Stimulated activated CD4-positive, alpha-beta T cell treated with anti-CD3 and anti-CD28 coated beads, TNF-alpha, amount 100 ng/mL, for 24 hours (primary cell): ENCODE data around the gene CWC27.

ENCODE experiments used
- DNase-seq, 3 experiments: peaks; one replicate each; pipeline ENCODE4 v3.0.0-alpha.2; 2020; ENCODE audit warnings: low read depth in 3 of 3

CWC27 gene

DNA sequence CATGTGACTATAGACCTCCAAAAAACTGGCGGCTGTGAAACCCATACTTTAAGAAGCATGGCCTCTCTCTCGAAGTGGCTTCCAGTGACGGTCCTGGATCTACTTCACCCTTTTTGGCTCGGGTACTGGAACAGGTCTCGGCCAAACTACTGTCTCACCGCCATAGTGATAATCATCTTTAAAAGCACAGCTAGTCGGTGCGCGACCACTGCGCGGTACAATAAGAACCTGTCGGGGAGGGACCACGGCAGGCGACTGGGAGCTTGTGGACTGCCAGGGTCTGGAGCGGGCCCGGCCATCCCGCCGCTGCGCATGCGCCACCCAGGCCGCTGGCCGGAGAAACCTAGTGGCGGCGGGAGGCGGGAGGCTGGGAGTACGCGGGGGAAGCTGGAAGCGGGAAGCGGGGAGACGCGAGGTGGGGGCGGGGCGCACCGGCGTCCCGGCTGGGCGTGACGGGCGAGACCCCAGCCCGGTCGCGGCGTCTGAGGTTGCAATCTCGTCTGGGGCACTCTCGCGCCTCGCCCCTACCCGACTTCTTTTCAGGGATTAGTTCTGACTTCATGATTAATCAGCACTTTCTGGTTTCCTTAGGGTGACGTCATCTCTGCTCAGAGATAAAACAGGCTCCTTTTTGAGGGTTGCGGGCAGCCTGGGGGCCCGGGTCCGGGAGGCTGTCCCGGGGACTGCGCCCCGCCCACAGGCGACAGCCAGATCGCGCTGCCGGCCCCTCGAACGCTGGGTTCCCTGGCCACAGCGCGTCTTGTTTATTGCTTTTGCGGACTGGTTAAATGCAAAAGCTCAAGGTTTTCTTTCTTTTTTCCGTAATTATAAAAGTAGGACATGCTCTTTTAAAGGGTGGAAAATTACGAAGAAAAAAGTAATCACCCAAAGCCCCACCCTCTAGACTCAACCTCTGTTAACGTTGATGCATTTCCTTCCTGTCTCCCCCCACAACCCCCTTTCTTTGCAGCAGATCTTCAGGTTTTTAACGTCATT, 266.8 kb downstream of the CWC27 start:
- DNase-seq, result peak; percentile 52 to 73 (median 59)

DNA sequence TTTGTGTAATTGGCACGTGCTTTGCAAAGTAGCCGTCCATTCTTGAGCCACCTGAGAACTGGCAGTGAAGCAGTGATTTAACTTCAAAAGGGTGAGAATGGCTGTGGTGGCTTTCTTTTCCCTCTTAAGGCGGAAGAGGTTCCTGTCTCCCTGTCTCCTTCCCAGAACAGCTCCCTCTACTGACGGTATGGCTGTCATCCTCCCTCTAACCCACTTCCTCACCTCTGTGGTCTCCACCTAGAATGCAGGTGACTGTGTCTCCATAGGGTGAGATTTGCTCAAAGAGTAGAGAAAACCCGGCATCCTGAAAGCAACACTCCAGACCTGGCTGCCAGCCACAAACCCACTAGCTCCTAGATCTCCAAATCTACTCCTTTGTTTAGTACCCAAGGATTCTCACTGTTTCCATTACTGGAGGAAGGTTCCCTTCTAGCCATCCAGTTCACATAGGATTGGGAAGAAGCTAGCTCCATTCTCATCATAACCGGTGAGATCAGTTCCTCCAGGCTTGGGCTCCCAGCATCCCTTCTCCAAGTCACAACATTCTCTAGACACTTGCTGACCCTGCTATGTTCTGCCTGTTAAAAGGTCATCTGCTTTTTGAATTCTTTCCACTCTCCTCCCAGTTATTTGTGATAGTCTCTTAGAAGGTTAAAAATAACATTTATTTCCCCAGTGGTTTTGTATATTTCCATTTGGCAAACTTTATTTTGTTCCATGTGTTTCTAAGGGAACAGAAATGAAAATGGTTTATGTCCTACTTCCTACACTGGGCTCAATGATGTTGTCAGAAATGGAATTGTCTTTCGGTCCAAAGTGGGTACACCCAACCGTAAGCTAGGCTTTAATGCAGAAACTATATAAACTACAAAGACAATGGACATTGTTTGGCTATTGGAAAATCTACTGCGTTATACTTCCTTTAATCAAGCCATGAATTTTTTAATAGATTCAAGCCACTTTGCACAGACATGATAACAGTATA, 269.4 kb downstream of the CWC27 start:
- no peak for DNase-seq

DNA sequence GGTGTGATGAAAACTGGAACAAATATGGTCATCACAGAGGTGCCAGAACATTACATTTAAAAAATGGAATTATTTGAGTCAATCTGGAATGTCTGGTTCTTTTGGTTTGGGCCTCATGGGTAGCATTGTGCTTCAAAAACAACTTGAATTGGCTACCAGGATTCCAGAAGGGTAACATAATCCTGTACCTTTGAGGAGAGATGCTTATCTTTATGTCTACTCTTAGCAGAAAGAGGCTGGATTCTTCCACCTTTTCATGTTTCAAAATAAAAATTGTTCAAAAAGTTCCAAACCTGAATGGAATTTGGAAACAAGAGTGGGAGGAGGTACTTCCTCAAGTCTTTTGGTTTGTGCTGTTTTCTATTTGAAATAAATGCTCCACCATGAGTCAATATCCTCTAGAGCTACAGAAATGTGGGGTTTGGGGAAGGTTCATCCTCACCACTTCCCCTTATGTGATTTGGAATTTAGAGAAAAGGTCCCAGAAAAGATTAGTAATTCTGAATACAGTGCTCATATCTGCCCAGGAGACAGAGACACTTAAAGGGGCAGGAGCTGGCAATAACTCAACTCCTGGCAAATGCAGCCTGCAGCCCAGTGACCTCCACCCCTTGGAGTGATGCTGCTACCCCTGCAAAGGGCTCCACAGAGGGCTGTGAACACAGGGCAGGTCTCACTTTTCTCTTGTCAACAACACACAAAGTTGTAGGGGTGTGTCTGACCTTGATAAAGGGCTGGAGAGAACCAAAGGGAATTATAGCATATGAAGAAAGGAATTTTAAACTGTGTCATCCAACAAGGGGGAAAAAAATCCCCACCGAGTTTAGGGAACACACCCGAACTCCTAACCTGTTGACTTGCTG, 272.8 kb downstream of the CWC27 start:
- no peak for DNase-seq

DNA sequence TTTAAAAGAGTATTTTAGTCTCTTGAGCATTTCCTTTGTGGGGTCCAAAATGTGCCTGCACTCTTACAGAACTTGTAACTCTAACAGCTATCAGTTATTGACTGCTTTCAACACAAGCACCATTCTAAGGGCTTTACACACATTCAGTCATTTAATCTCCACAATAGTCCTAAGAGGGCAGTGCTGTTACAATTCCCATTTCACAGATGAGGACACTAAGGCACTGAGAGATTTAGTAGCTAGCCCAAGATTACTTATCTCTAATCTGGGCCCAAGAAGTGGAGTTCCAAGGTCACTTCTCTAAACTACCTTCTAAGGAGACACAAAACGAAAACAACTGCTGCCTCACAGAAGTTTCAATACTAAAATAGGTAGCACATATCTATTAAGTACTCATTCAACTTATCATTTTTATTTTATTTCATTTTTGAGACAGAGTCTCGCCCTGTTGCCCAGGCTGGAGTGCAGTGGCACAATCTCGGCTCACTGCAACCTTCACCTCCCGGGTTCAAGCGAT, 275.2 kb downstream of the CWC27 start:
- no peak for DNase-seq

DNA sequence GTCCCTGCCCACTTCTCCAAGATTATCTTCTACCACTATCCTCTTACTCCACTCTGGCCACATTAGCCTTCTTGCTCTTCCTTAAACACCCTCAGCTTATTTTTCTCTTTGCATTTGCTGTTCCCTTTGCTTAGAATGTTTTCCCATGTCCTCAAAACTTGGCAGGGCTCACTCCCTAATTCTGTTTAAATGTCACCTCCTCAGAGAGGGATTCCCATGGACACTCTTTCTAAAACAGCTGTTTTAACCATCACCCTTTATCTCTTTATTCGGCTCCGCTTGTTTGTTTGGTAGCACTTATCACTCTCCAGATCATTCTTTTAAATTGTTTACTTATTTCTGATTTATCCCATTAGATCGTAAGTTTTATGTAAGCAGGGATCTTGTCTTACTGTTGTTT, 278.5 kb downstream of the CWC27 start:
- DNase-seq, result no peak

DNA sequence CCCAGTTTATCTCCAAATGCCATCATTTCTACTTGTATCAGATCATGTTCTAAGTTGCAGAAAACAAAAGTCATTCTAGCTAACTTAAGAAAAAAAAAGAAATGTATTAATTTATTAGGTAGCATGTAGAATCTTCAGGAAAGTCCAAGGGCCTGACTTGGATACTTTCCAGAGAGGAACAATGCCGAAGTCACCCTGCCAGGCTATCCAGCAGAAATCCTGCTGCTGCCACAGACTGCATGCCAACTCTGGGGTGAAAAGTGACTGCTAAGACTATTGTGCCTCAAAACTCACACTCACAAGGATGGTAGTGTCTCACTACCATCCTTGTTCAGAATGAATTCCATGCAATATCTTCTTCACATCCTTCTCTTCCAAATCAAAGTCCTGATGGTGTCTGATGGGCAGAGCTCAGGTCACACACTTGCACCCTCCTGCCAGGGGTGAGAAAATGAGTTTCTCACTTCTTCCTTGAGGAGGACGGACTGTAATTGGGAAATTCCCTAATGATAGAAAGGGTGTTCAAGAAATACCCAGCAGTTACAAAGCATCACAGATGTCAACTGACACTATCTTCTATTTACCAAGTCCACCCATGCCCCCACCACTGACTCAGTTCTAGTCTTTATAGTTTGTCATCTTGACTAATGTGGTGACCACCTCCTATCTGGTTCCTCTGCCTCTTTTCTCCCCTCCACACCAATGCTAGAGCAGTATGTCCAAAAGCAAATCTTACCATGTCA, 279.4 kb downstream of the CWC27 start:
- DNase-seq, result no peak

DNA sequence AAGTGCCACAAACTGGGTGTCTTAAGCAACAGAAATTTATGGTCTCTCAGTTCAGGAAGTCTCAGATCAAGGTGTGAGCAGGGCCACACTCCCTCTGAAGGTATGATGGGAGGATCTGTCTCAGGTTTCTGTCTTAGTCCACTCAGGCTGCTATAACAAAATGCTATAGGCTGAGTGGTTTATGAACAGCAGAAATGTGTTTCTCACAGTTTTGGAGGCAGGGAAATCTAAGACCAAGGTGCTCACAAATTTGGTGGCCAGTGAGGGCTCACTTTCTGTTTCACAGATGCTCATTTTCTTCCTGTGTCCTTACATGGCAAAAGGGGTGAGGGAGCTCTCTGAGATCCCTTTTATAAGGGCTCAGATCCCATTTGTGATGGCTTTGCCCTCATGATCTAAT, 281.4 kb downstream of the CWC27 start:
- DNase-seq, result no peak

DNA sequence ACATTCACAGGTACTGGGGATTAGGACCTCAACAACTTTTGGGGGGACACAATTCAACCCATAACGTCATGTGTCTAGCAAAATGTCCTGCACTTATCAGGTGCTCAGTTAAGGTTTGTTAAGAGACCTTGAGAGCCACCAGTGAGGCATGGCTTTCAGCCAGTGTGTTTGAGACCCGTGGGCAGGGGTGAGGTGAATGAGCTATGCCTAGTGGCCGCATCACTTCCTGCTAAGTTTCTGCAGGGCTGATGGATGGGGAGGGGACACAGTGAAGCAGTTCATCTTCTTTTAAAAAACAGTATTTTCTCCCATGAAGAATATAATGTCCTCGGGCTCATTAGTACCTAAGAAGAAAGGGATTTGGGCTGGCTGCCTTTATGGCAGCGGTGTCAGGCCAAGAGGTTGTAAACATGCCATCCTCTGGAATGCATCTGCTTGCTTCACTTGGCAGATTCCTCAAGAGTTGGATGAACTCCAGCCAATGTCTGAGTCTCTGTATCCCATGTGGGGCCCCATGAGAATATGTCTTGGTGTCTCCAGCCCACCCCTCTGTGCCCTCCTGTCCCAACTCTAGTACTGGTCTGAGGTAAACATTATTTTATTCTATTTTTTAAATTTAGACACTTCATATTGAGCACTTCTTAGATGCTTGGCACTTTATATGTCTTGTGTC, 282.2 kb downstream of the CWC27 start:
- DNase-seq, result no peak

DNA sequence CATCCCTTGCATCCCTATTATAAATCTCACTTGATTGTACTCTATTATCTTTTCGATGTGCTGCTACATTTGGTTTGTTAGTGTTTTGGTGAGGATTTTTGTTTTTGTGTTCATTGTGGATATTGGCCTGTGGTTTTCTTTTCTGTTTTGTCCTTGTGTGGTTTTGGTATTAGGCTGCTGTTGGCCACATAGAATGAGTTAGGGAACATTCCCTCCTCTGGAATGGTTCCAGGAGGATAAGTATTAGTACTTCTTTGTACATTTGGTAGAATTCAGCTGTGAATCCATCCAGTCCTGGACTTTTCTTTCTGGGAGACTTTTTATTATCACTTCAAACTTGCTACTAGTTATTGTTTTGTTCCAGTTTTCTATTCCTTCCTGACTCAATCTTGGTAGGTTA, 287.2 kb downstream of the CWC27 start:
- no peak for DNase-seq

DNA sequence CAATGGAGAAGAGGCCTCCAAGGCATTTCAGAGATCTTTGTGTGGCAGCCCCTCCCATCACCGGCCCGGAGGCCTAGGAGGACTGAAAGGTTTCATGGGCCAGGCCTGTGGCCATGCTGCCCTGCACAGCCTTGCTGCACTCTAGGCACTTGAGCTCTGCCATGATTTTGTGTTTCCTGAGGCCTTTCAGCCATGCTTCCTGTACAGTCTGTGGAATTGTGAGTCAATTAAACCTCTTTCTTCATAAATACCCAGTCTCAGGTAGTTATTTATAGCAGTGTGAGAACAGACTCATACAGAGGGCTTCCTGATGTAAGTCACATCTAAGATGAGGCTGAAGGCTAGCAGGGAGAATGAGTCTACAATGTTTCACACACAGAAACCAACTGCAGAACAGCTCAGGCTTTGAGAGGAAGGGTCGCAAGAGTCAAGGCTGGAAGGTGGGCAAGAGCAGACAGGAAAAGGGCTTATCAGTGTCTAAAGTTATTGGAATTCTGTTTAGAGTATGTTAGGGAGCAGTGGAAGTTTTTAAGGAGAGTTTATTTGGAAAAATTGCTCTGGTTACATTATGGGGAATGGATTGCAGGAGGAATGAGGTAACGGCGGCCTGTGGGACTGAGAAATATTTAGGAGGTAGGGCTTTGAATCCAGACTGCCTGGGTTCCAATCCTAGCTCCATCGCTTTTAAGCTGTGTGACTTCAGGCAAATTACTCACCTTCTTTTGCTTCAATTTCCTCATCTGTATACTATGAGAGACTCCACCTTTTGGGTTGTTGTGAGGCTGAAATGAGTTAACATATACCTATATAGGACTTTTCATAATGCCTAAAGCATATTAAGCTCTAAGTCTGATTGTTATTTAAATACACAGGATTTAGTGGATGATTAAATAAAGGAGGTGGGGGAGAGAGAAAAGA, 291.2 kb downstream of the CWC27 start:
- DNase-seq, result no peak

DNA sequence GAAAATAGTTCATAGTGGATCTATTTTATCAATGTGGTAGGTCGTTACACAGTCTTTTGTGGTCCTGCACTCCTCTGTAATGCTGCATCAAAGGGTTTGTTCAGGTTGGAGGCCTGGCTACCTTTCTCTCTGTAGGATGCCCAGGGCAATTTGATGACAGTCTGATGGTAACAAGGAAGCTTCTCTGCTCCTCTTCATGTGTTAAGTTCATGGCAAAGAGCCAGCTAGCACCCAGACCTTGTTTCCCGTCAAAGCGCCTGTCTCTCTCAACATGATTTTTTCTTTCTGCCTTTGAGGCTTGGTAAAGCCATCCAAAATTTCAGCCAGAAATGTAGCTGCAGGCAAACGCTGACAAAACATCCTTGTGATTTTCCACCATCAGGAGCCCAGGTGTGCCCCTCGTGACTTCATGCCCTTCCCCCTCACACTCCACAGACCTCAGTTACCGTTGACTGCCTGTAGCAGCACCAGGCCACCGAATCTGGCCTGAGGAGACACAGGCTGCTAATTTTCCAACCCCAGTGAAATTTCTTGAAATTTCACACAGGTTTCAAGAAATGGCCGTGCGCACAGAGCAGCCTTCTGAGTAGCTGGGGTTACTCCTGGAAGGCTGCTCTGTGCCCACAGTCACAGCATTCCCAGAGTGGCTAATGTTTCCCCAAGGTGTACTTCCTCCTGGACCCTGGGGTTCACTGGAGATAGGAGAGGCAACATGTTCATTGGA, 292.7 kb downstream of the CWC27 start:
- DNase-seq, result no peak

DNA sequence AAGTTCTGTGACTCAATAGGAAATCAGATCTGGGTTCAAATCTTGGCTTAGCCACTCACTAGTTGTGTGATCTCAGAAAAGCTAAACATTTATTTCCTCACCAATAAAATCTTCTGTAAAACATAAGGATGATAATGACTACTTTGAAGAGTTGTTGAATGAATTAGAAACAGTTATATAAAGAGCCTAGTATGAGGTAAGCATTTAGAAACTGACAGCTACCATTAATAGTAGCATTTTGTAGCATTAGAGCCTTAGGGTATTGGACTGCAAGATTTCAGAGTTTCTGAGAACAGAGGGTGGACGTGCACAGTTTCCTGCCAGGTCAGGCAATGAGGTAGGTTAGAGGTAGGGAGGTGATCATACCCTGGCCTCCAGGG, 293.2 kb downstream of the CWC27 start:
- no peak for DNase-seq

DNA sequence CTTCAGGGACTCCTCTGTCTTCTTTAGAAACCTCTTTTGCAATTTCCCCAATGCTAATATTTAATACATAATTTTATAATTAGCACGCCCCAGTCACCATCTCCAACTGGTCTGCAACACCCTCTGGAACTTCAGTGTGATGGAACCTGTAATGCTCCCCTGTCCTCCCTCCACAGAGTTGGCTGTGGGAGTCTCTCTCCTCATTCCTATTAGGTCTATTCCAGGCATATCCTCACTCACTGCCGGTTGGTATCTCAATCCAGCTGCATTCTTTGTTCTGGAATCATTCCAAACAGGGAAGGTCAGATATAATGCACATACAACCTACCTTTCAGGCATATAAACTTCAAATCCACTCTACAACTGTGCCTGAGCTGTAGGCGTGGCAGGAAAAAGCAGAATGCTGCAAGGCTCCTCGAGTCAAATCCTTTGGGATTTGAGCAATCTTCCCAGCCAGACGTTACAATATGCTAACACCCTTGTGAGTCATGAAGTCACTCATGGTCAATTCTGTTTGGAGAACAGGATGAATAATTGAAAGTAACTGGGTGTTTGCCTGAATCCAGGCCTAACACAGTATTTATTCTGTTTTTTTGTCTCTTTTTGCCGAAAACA, 293.8 kb downstream of the CWC27 start:
- no peak for DNase-seq

DNA sequence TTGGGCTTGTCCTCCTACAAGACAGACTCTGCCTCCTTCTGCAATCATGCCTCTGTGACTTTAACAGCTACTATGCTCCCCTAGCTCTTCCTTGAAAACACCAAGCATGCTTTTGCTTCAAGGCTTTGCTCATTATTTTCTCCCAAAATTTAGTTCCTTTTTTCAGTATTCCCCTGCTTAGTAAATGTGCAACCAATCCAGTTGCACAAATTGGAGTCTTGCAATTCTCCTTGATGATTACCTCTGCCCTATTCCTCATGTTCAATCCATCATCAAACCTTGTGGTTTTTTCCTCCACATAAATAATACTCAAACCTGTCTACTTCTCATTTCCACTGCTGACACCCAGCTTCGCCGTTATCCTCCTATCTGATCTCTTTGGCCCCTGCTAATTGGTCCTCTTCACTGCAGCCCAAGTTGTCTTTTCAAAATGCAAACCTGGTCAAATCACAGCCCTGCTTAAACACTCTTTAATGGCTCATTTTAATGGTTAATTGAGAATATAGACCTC, 296.3 kb downstream of the CWC27 start:
- no peak for DNase-seq

DNA sequence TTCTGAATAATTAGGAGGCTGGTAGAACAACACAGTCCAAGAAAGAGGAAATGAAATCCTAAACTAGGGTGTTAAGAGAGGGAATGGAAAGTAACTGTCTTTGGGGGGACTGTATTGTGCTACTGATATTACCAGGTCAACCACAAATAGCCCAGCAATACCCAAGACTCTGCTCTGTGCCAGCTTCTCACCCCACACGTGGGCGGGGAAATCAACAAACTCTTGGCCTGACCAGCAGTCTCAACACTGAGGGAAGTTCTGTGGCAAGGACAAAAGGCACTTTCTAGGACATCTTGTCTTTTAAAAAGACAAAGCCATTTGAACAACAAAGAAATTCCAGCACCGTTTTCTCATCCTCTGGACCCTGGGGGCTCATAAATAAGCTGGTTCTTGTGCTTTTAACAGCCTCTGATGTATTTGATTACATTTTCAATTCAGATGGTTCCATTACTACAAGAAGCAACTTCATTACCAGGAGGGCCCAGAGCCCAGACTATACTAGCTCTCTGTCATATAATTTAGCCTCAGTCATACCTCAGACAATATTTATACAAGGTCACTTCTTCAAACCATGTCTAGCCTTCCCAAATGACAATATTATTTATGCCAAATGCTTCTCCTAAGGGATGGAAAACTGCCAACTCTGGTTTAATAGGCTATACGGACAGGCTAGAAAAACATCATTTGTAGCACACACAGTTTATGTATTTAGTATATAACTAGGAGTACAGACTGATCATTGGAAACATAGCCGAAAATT, 297.8 kb downstream of the CWC27 start:
- no peak for DNase-seq

DNA sequence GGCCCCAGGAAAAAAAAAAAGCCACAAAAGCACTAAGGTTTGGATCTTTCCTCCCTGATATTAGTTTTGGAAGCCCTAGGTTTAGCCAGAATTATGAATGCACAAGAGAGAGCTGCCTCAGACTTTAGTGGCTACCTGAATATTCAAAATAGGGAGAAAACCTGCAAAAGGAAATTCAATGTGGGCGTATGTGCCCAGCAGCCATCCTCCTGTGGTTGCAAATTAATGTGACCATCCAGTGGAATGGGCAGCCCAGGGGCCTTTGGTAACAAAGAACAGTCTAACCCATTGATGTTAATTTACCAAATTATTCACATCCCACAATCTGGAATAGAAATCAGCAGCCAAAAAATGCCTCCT, 298.4 kb downstream of the CWC27 start:
- DNase-seq, result no peak
